GM21526 (cell line): ENCODE results near the gene INPP5F.
"Not testable (repeated sequence)": the region's sequence is repeated elsewhere in the genome, so short reads cannot be mapped to it uniquely, and the experiment has no call there.

Experiments
- ATAC-seq: cut with Tn5 transposase; IDR thresholded peaks from one replicate; pipeline ENCODE4 v1.9.1; 2021; ENCODE audit warnings: moderate library complexity; ENCODE audit not compliant: unreplicated experiment, low FRiP score

INPP5F gene

GRCh38 chr10:119706521-119707278, 19.1 kb upstream of the INPP5F start:
- no peak for ATAC-seq

DNA sequence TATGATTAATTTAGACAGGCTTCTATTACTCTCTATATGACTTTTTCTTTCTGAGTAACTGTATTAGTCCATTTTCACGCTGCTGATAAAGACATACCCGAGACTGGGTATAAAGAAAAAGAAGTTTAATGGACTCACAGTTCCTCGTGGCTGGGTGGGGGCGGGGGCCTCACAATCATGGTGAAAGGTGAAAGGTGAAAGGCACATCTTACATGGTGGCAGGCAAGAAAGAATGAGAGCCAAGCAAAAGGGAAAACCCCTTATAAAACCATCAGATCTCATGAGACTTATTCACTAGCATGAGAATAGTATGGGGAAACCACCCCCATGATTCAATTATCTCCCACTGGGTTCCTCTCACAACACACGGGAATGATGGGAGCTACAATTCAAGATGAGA, 18.5 kb upstream of the INPP5F start:
- not testable (repeated sequence) for ATAC-seq

- ATAC-seq, result not testable (repeated sequence)
These were observed 14.9 kb upstream of the INPP5F start for GRCh38 chr10:119710935-119711334.

DNA sequence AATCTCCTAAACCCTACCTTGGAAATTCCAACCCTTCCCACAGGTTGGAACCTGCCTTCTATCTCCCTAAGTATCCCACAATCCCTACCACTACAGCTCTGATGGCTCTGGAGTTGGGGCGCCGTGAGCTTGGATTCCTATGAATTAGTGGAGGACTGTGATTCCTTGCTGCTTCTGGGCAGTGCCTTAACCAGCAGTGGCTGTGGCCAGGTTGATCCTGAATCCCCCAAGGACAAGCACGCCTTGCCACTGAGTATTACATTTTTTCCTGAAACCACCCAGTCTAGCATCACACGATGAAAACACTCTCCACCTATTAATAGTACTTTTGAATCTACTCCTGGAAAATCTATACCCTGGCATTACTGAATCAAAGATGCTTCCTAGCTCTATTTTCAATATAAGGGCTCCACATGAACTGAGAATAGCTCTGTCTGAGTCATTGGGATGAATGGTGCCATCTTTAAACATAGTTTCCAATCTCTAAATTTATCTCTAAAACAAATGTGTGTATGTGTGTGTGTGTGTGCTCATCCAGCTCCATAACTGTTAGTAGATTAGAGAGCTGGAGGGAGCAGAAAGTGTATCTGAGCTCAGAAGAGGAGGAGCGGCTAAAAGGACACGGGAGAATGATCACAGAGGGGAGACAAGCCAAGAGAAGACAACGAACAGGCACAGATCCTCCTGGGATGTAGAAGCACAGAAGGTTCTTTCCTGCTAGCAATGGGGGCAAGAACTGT, 11.9 kb upstream of the INPP5F start:
- ATAC-seq, result no peak

GRCh38 chr10:119714484-119714816, 11.4 kb upstream of the INPP5F start:
- ATAC-seq, result no peak

GRCh38 chr10:119715628-119716505, 10.0 kb upstream of the INPP5F start:
- ATAC-seq, result no peak

DNA sequence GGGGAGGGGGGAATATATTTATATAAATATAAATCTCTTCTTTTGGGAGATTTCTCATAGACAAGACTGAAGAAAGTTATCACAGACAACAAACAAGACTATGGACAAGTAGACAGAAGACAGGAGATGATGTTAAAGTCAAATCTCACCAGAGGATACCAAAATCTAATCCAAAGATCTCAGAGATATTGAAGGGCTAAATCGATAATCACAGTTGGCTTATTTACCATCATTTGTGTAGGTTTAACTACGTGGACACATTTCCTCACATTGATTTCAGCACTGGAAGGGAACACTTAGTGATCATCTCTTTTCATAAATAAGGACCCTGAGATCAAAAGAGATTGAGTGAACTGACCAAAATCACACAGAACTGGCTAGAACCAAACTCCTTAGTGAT, 2.7 kb upstream of the INPP5F start:
- ATAC-seq, result no peak

DNA sequence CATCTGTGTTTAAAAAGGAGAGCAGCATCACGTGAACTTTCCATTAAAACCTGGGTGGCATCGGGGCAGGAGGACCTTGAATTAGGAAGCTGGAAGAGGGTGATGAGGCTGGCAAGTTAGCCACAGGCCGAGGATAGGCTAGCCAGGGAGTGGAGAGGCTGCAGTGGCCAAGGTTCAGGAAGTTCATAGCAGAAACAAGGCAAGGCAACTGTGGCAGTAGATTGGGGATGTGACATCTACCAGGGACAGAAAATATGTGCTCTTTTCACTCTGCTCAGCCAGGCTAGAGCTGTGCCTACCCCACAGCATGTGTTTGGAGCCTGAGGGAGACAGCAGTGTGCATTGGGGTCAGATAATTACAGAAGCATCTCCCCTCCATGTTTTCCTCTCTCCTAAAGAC, 2.2 kb upstream of the INPP5F start:
- no peak for ATAC-seq

DNA sequence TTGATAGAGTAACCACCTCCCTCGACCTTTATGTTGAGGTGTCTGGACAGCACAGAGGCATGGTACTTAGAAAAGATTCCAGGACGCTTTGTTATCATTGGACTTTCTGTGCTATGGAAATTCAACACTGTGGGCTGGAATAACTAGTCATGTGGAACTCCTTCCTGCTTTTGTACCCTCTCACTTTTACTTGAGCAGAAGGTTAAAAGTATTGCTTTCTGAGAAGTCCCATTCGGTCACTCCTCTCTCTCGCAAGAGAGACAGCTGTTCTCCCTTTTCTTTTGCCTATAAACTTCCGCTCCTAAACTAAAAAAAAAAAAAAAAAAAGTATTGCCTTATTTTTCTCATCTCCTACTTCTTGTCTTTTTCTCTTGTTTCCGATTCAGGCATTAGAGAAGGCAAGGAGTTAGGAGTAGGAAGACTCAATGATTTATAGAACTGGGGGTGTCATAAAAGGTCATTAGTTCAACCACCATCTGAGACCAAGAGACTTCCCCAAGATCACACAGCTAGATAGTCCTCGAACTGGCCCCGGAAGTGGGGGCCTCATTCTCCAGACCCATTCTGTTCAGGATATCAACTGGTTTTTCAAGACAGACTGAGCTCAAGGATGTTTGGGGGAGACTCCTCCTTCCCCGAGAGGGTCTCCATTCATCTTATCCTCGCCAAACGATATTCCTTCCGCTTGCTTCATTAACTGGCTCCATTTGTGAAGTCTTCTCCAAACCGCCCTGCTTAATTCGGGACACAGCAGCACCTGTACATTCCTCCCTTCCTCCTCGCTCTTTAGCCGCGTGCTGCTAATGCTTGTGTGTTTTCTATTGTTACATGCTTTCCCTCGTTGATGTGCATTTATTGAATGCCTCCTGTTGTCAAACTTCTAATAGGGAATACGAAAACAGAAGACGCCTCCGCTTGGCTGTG, 995 bp upstream of the INPP5F start:
- peak; percentile 10 for ATAC-seq

DNA sequence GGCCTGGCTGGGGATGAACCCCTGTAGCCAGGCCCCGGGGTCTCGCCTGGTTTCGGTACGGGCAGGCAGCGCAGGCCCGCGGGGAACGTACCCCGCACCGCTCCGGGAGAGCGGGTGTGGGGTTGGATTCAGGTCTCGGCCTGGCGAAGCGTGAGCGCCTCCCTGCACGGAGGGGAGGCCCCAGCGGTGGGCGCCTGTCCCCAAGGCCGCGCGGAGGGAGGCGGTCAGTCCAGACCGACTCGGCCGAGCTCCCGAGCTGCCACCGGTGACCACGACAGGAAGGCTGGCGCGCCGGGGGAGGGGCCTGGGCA, 378 bp upstream of the INPP5F start:
- no peak for ATAC-seq

- no peak for ATAC-seq
These were observed 919 bp downstream of the INPP5F start for GRCh38 chr10:119726676-119727261.

GRCh38 chr10:119728172-119728800, 2.4 kb downstream of the INPP5F start:
- no peak for ATAC-seq

DNA sequence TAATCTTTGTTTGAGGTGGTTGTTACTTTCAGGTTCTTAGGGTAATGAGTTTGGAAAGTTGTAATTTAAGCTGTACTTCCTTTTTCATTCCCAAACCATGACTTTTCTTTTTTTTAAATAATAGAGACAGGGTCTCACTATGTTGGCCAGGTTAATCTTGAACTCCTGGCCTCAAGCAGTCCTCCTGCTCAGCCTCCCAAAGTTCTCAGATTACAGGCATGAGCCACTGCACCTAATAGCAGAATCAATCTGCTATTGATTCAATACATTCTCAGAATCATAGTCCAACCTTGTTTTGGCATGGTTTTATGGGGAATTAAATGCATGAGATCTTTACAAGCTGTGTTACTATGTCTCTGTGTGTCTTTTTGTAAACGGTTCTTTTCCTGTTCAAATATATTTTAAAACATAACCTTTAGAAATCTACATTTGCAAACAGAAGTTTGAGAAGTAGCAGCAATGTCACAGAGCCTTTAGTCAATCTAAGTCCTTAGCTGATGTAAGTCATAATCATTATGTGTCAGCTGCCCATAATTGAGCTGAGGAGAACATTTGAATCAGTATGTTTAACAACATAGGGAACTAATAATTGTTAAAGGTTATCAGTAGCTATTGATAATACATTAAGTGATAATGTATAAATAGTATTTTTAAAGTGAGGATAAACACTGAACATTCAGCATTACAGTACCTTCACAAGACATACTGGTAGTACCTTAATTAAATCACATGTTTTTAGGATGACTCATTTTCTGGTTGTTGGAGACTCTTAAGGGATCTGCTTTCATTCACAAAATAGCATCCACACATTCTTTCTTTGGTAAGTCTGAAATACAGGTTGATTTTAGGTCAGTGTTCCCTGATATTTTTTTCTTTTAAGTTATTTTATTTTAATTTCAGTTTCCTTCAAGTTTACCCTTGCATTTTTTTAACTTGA, 8.8 kb downstream of the INPP5F start:
- no peak for ATAC-seq

DNA sequence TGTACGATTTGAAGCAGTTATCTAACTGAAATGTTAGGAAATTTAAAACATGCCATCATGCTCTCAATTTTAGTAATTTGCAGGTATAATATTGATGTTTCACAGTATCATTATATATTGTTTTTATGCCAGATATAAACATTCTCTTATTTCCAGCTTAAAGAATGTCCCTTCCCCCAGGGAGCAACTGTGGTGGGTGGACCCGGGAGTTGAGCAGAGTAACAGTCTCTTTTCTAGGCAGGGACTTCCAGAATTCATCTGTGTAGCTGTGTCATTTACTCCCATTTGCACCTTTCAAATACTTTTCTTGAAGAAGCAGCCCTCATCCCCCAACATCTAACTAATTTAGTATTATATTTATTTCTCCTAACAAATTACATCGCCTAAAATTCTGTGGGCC, 9.6 kb downstream of the INPP5F start:
- no peak for ATAC-seq

DNA sequence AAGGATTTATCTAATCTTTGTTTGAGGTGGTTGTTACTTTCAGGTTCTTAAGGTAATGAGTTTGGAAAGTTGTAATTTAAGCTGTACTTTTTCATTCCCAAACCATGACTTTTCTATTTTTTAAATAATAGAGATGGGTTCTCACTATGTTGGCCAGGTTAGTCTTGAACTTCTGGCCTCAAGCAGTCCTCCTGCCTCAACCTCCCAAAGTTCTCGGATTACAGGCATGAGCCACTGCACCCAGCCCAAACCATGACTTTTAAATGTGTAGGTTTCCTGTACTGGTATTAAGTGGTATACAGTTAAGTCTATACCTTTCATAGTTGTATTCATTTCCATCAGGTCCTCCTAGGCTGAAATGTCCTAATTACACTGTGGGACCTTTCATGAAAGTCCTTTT, 10.4 kb downstream of the INPP5F start:
- no peak for ATAC-seq

DNA sequence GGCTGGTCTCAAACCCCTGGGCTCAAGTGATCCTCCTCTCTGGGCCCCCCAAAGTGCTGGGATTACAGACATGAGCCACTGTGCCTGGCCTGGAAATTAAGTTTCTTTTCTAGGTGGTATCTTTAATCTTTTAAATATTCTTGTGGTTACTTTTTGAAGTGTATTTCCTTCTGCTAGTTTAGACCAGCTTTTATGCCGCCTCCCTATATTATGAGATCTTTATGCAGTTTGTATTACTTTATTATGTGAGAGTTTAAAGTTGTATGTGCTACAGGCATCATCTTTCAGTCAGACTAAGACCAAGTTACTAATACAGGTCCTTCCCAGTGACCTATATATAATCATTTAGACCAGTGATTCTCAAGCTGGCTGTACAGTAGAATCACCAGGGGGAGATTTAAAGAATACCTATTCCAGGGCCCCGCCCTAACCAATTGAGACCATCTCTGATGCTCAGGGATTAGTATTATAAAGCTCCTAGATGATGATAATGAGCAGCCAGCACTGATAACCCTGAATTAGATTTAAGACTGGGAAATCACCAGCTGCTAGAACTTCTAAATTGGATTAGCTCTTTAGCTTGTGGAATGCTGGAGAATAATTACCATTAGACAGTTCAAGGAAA, 11.3 kb downstream of the INPP5F start:
- ATAC-seq, result no peak

- no peak for ATAC-seq
These were observed 12.0 kb downstream of the INPP5F start for GRCh38 chr10:119737823-119738222.

DNA sequence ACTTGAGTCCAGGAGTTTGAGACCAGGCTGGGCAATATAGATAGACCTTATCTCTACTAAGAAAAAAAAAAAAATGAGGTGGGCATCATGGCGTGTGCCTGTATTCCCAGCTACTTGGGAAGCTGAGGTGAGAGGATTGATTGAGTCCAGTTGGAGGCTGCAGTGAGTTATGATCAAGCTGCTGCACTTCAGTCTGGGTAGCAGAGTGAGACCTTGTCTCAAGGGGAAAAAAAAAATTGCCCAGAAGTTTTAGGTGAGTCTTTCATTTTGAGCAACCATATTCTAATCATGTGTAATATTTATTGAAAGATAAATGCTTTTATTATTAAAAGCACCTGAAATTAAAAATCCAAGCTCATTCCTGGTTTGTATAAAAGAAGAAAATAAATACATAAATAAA, 13.1 kb downstream of the INPP5F start:
- ATAC-seq, result no peak
